Measurements from ENCODE around the gene RUNX1.

The RUNX1 gene

GRCh38 chr21:34871026-34871908 lies 177.8 kb downstream of the RUNX1 start:
- TF ChIP-seq, protein P1, sequence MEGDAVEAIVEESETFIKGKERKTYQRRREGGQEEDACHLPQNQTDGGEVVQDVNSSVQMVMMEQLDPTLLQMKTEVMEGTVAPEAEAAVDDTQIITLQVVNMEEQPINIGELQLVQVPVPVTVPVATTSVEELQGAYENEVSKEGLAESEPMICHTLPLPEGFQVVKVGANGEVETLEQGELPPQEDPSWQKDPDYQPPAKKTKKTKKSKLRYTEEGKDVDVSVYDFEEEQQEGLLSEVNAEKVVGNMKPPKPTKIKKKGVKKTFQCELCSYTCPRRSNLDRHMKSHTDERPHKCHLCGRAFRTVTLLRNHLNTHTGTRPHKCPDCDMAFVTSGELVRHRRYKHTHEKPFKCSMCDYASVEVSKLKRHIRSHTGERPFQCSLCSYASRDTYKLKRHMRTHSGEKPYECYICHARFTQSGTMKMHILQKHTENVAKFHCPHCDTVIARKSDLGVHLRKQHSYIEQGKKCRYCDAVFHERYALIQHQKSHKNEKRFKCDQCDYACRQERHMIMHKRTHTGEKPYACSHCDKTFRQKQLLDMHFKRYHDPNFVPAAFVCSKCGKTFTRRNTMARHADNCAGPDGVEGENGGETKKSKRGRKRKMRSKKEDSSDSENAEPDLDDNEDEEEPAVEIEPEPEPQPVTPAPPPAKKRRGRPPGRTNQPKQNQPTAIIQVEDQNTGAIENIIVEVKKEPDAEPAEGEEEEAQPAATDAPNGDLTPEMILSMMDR (IDR thresholded peaks at IDR 0.05) = no peak

DNA sequence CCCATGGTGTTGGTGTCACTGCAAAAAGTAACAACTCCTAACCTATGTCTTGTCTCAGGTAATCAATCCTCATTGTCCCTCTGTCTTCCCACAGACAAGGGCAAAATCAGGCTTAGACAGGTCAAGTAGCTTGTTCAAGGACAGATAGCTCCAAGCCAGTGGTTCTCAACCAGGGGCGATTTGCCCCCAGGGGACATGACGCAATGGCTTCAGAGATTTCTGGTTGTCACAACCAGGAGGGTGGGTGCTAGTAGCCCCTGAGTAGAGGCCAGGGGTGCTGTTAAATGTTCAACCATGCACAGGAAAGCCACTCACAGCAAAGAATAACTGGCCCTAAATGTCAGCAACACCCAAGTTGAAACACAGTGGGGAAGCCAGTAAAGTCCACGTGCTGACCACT lies 178.9 kb downstream of the RUNX1 start:
- TF ChIP-seq, protein P1 (IDR thresholded peaks at IDR 0.05) = no peak

DNA sequence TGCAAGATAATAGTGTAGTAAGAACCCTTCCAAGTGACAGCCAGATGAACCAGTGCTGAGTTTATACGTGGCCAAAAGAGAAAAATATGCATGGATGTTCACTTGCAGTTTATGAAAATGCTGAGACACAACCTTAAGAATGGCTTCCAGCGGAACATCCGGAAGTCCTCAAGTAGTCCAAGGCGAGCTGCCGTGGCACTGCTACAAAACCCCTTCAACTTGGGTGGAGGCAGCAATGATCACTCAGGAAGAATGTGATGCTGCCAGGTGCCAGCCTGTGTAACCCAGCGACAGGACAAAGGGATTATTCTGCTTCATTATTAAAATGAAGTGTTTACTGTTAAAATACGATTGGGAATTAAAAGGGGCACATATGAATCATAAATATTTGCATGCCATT lies 179.6 kb downstream of the RUNX1 start:
- TF ChIP-seq, protein P1 (IDR thresholded peaks at IDR 0.05) = no peak

DNA sequence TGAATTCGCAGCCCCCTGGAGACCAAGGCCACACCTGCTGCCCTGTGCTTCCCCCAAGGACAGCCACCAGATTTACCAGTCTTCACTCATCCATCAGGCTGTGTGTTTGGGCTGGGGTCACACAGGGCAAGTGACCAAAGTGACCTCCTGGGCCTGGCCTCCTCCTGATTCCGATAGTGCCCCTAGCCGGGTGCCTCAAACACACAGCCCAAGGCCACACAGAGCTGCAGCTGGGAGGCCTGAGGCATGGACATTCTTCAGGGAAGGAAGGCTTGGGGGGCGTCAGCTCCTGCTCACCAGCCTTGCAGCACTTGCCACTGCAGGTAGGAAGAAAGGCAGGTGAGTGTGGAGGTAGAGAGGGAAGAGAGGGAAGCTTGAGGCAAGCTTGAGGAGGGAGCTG lies 181.3 kb downstream of the RUNX1 start:
- TF ChIP-seq, protein P1 (IDR thresholded peaks at IDR 0.05) = no peak

- TF ChIP-seq, protein P1 (IDR thresholded peaks at IDR 0.05) = no peak
These were observed 183.5 kb downstream of the RUNX1 start for GRCh38 chr21:34865400-34866241.

DNA sequence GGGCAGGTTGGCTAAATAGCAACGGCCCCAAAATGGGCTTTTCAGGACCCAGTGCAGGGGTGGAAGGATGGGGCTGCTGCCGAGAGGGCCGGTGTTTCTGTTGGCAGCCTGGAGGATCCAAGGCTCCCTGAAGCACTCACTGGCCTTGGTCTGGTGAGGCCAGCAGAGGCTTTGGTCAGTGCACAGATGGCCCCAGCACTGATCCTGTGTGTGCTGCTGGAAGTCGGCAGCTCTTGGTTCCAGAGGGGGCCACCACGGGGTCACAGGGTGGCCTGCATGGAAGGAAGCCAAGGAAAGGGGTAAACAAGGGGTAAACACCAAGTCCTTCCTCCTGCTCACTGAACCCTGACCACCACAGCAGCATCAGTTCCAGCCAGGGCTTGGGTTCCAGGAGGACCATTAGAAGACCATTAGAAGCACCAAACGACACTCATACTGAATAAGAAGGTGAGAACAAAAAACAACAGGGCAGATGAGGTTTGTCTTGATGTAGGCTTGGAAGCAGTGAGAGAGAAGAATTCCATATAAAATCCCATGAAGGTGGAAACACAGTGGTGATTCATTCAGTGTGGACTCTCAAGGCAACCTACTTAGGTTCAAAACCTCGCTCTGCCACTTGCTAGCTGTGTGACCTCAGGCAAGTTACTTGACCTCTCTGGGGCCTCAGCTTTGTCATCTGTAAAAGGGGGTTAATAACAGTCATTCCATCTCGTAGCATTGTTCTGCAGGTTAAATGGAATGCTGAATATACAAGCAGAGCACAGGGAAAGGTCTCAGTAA lies 184.5 kb downstream of the RUNX1 start:
- TF ChIP-seq, protein P1 (IDR thresholded peaks at IDR 0.05) = no peak

DNA sequence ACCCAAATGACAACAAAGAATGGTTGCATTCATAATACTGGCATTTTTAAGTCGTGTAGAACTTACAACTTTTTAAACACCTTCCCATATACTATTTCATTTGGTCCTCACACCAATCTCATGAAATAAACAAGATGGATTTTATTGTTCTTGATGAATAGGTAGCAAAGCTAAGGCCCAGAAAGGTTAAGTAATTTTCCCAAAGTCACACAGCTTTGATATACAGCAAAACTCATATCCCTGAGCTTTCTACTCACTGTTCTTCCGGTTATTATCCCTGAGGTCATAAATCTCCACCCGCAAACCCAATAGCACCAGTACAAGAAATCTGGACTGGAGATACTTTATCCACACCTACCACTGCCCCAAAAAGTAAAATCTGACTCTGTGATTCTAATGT lies 186.2 kb downstream of the RUNX1 start:
- TF ChIP-seq, protein P1 (IDR thresholded peaks at IDR 0.05) = no peak

Data from LNCAP (cell line).